CD4-positive, alpha-beta memory T cell (primary cell): ENCODE measurements around the gene IQCK. TPM values are rescaled to one million over a fixed set of nuclear protein-coding genes. Genes with fewer than 3 reads are reported as not detected.

Source experiments
- CTCF ChIA-PET: fragments of 350-600 bp; sonication (Branson Sonifier 250); formaldehyde crosslinking; loops from one replicate; lab custom pipeline; 2021; ENCODE audit warnings: inconsistent platforms; ENCODE audit not compliant: partially characterized antibody; lab: Charles Lee
- POLR2A ChIA-PET: fragments of 350-600 bp; sonication (Branson Sonifier 250); formaldehyde crosslinking; loops from one replicate; lab custom pipeline; 2021; ENCODE audit not compliant: partially characterized antibody; lab: Charles Lee
- DNase-seq, 5 donors: peaks; one replicate each; pipeline versions ENCODE4 v3.0.0 to v3.0.0-alpha.2; 2020 to 2022; ENCODE audit warnings: mixed read lengths in 1 of 5
- H3K27ac ChIP-seq: one replicate; pipeline ENCODE4 v1.7.0; 2013; ENCODE audit warnings: low read depth, low read length
- H3K27me3 ChIP-seq: 2 replicates; pipeline ENCODE4 v1.7.0; 2013; ENCODE audit warnings: mild to moderate bottlenecking, low read length, moderate library complexity; ENCODE audit not compliant: insufficient read depth
- H3K36me3 ChIP-seq: 2 replicates; pipeline ENCODE4 v1.7.0; 2013; ENCODE audit warnings: mild to moderate bottlenecking, low read length, moderate library complexity; ENCODE audit not compliant: insufficient read depth
- H3K4me1 ChIP-seq: 2 replicates; pipeline ENCODE4 v1.7.0; 2013; ENCODE audit warnings: mild to moderate bottlenecking, low read length, moderate library complexity; ENCODE audit not compliant: insufficient read depth
- H3K4me3 ChIP-seq, 2 donors: one replicate each; pipeline ENCODE4 v1.7.0; 2013; ENCODE audit warnings: low read length in 2 of 2, mild to moderate bottlenecking in 1 of 2
- H3K9me3 ChIP-seq, 2 donors: one replicate each; pipeline ENCODE4 v1.7.0; 2013; ENCODE audit warnings: low read length in 2 of 2, control low read depth in 1 of 2; ENCODE audit not compliant: control insufficient read depth in 1 of 2
- H3K27ac Mint-ChIP-seq, 7 donors: one replicate each; pipeline ENCODE4 v1.8.0; 2020 to 2021; ENCODE audit warnings: mixed read lengths in 7 of 7, mild to moderate bottlenecking in 6 of 7, inconsistent platforms in 3 of 7, moderate library complexity in 3 of 7
- H3K27me3 Mint-ChIP-seq, 2 donors: one replicate each; pipeline ENCODE4 v1.8.0; 2020 to 2021; ENCODE audit warnings: mixed read lengths in 2 of 2
- H3K36me3 Mint-ChIP-seq, 2 donors: one replicate each; pipeline ENCODE4 v1.8.0; 2020 to 2021; ENCODE audit warnings: mixed read lengths in 2 of 2, inconsistent platforms in 1 of 2, mild to moderate bottlenecking in 1 of 2
- H3K4me1 Mint-ChIP-seq, 4 donors: one replicate each; pipeline ENCODE4 v1.8.0; 2020 to 2021; ENCODE audit warnings: mixed read lengths in 4 of 4, mild to moderate bottlenecking in 1 of 4
- H3K4me3 Mint-ChIP-seq, 8 donors: one replicate each; pipeline ENCODE4 v1.8.0; 2020 to 2021; ENCODE audit warnings: mixed read lengths in 8 of 8, mild to moderate bottlenecking in 7 of 8, moderate library complexity in 6 of 8, inconsistent platforms in 3 of 8
- H3K9me3 Mint-ChIP-seq, 8 donors: one replicate each; pipeline ENCODE4 v1.8.0; 2020 to 2021; ENCODE audit warnings: mixed read lengths in 8 of 8, mild to moderate bottlenecking in 5 of 8, inconsistent platforms in 3 of 8, moderate library complexity in 1 of 8
- intact Hi-C: fragments of 100-400 bp; cut with micrococcal nuclease; formaldehyde crosslinking; loops from one replicate; pipeline ENCODE4 v1.15.1; 2023
- polyA plus RNA-seq, 2 donors: library from polyadenylated mRNA; unstranded; fragments of 300-500 nt; fragmentation: Illumina TruSeq; gene quantifications; one replicate each; pipeline ENCODE4 v1.2.3, GENCODE V29; 2021
- total RNA-seq, 2 experiments: library from RNA; stranded (reverse); gene quantifications; one replicate each; pipeline ENCODE4 v1.2.3, GENCODE V29; 2021

The IQCK gene
- total and polyA plus RNA-seq, 4 experiments from 2014 or later, result 1.3 to 4.1 (median 2.4) TPM

DNA sequence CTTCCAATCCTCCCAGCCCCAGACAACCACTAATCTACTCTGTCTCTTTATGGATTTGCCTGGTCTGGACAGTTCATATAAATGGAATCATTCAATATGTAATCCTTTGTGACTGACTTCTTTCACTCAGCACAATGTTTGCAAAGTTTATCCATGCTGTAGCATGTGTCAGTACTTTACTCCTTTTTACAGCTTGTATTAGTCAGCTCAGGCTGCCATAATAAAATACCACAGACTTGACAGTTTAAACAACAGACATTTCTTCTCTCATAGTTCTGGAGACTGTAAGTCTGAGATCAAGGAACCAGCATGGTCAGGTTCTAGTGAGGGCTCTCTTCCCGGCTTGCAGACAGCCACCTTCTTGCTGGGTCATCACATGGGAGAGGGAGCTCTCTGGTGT lies 125.3 kb downstream of the IQCK start:
- no peaks in the 10 kb centered on the region for H3K27me3 ChIP-seq
- ChIA-PET CTCF (no interaction called here), POLR2A (no interaction called here)
- Mint-ChIP-seq H3K4me3 (no peak overlapping the region), H3K9me3 (no peaks in the 10 kb centered on the region), H3K4me1 (no peaks in the 10 kb centered on the region), H3K27ac (no peak overlapping the region), H3K36me3 (no peaks in the 10 kb centered on the region), H3K27me3 (peaks cover 0 to 2% of the 10 kb centered on the region in 2 donors)
- no peaks in the 10 kb centered on the region for H3K4me1 ChIP-seq
- H3K9me3 ChIP-seq, result no peaks in the 10 kb centered on the region
- intact Hi-C loops, result no loop called here
- H3K27ac ChIP-seq, result no peak overlapping the region
- no peak overlapping the region for H3K4me3 ChIP-seq
- no peaks in the 10 kb centered on the region for H3K36me3 ChIP-seq
- DNase-seq, result no peak

DNA sequence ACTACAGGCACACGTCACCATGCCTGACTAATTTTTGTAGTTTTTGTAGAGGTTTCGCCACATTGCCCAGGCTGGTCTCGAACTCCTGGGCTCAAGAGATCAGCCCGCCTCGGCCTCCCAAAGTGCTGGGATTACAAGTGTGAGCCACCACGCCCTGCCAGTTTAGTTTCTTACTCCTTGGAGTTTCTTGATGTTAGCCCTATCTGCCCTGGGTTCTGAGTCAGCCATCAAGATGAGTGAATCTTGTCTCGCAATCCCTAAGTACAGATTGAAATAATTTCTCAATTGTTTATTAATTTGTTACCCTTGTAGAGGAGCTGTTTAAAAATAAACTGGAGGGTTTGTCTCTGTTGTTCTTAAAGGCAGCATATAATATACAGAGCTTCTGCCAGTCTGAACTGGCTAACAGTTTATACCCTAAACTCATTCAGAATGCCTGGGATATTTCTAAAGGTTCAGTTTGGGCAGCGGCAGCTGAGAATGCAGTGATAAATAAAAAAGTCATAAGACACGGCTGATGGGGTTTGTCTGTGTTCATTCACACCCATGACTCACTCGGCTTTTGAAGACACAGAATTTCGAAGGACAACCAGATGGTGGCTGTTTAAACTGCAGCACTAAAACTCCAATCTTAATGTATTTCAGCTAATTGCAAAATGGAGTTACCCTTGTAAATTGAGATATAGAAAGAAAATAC lies 127.0 kb downstream of the IQCK start:
- Mint-ChIP-seq H3K4me1 (no peaks in the 10 kb centered on the region), H3K27me3 (peaks cover 2 to 5% of the 10 kb centered on the region in 2 donors), H3K27ac (no peak overlapping the region), H3K4me3 (no peak overlapping the region), H3K36me3 (no peaks in the 10 kb centered on the region), H3K9me3 (no peaks in the 10 kb centered on the region)
- ChIA-PET CTCF (interaction anchor here (0.7 kb wide), 1 partner anchor 62 kb away, joined by 4 read pairs; no protein-coding TSS in a partner anchor), POLR2A (no interaction called here)
- Histone ChIP-seq H3K27ac (no peak overlapping the region), H3K4me3 (no peak overlapping the region), H3K36me3 (no peaks in the 10 kb centered on the region), H3K9me3 (no peaks in the 10 kb centered on the region), H3K4me1 (no peaks in the 10 kb centered on the region), H3K27me3 (no peaks in the 10 kb centered on the region)
- intact Hi-C loops, result no loop called here
- no peak for DNase-seq

DNA sequence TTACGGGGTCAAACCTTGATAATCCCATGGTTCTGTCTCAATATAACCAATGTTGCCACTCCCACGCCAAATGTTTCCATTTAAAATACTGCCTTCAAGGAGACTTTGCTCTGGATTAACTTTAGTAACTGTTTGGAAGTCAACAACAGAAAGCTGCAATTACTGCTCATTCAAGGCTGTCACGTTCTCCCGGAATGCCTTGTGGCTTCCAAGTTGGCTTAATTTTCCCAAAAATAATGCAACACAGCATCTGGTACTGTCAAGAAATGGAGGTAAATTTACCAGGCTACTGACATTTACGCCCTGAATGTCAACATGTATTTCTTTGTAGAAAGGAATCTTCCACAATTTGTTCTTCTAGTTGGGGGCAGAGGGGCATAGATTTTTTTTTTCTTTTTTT lies 128.4 kb downstream of the IQCK start:
- H3K9me3 Mint-ChIP-seq, result no peaks in the 10 kb centered on the region
- Histone ChIP-seq H3K27me3 (no peaks in the 10 kb centered on the region), H3K36me3 (no peaks in the 10 kb centered on the region), H3K27ac (no peak overlapping the region), H3K4me3 (no peak overlapping the region), H3K4me1 (no peaks in the 10 kb centered on the region), H3K9me3 (no peaks in the 10 kb centered on the region)
- peaks cover 5% of the 10 kb centered on the region in 2 donors for H3K27me3 Mint-ChIP-seq
- no peaks in the 10 kb centered on the region for H3K36me3 Mint-ChIP-seq
- intact Hi-C loops, result no loop called here
- no peak for DNase-seq
- ChIA-PET CTCF (no interaction called here), POLR2A (no interaction called here)
- H3K4me3 Mint-ChIP-seq, result no peak overlapping the region
- H3K4me1 Mint-ChIP-seq, result no peaks in the 10 kb centered on the region
- H3K27ac Mint-ChIP-seq, result no peak overlapping the region

DNA sequence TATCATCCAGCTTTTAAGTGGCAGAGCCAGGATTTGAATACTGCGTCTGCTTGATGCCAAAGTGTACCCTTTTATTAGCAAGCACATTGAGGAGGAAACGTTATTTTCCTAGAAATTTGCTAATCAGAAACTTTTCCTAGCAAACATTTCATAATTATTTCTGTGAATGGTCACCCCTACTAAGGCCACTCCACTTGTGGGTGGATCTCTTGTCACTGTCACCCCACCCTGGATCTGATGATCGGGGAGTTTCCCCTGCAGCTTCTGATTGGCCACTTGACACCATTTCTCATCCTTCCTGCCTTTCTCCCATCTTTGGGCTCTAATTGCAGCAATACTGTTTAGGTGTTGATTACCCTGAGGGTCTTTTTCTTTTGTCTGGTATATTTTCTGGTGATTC lies 130.7 kb downstream of the IQCK start:
- Histone ChIP-seq H3K27ac (no peak overlapping the region), H3K9me3 (no peaks in the 10 kb centered on the region), H3K4me3 (no peak overlapping the region), H3K27me3 (no peaks in the 10 kb centered on the region), H3K4me1 (no peaks in the 10 kb centered on the region), H3K36me3 (no peaks in the 10 kb centered on the region)
- Mint-ChIP-seq H3K36me3 (no peaks in the 10 kb centered on the region), H3K9me3 (no peaks in the 10 kb centered on the region), H3K27ac (no peak overlapping the region), H3K27me3 (peaks cover 5 to 7% of the 10 kb centered on the region in 2 donors), H3K4me3 (no peak overlapping the region), H3K4me1 (no peaks in the 10 kb centered on the region)
- POLR2A ChIA-PET, result no interaction called here
- no peak for DNase-seq
- intact Hi-C loops, result no loop called here
- CTCF ChIA-PET, result no interaction called here

DNA sequence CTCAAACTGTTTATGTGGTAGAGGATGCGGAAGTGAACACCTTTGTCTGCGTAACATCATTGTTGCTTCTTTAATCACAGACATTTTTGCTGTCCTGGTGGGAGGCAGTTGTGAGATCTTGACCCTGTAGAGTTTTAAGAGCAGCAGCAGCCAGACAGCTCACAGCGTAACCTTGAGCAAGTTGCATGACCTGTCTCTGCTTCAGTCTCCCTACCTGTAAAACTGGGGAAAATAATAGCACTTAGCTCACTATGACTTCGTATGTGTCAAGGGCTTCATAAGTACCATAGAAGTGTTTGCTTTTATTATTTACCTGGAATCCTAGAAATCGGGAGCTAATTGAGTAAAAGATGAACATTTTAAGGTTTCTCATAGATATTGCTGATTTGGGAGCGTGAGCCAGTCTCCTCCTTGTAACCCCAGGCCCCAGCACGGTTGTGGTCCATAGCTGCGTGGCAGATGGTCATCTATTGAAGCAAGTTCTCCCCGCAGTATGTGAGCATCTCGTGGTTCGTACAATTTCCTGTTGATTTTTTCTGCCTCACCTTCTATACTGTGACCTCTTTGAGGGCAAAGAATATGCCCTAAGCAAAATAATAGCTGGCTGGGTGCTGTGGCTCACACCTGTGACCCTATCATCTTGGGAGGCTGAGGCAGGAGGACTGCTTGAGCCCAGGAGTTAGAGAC lies 132.2 kb downstream of the IQCK start:
- Histone ChIP-seq H3K27ac (no peak overlapping the region), H3K27me3 (no peaks in the 10 kb centered on the region), H3K4me3 (no peak overlapping the region), H3K36me3 (no peaks in the 10 kb centered on the region), H3K4me1 (no peaks in the 10 kb centered on the region), H3K9me3 (no peaks in the 10 kb centered on the region)
- intact Hi-C loops, result no loop called here
- H3K9me3 Mint-ChIP-seq, result no peaks in the 10 kb centered on the region
- no peak overlapping the region for H3K27ac Mint-ChIP-seq
- no peak for DNase-seq
- CTCF ChIA-PET, result interaction anchor here (1.0 kb wide), 1 partner anchor 19 kb away, joined by 3 read pairs; no protein-coding TSS in a partner anchor
- no peak overlapping the region for H3K4me3 Mint-ChIP-seq
- H3K27me3 Mint-ChIP-seq, result peaks cover 7 to 8% of the 10 kb centered on the region in 2 donors
- H3K36me3 Mint-ChIP-seq, result no peaks in the 10 kb centered on the region
- H3K4me1 Mint-ChIP-seq, result no peaks in the 10 kb centered on the region
- POLR2A ChIA-PET, result no interaction called here

DNA sequence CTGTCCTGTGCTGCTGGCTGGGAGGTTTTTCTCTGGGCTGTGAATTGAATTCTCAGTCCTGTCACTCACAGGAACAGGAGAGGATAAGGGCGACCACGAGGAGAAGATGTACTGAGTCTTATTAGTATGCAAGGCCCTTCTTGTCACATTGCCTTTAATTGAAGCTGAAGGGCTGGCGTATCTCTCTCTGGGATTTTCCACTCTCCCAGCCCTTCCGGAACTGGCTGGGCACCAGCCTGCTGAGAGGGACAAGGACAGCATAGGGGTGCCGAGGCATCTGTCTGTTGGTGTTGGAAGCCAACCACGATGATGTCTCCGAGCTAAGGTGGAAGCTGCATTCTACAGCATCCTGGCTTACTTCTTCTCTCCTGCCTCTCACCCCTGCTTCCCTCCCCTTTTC lies 133.4 kb downstream of the IQCK start:
- H3K9me3 Mint-ChIP-seq, result no peaks in the 10 kb centered on the region
- H3K27me3 Mint-ChIP-seq, result peaks cover 7 to 10% of the 10 kb centered on the region in 2 donors
- H3K4me1 ChIP-seq, result no peaks in the 10 kb centered on the region
- H3K36me3 ChIP-seq, result no peaks in the 10 kb centered on the region
- H3K27me3 ChIP-seq, result no peaks in the 10 kb centered on the region
- no peaks in the 10 kb centered on the region for H3K4me1 Mint-ChIP-seq
- DNase-seq, result no peak
- H3K27ac Mint-ChIP-seq, result no peak overlapping the region
- H3K4me3 Mint-ChIP-seq, result no peak overlapping the region
- H3K4me3 ChIP-seq, result no peak overlapping the region
- H3K27ac ChIP-seq, result no peak overlapping the region
- no peaks in the 10 kb centered on the region for H3K9me3 ChIP-seq
- ChIA-PET CTCF (interaction anchor here (1.3 to 2.0 kb wide), 2 partner anchors 17 to 255 kb away, joined by 3 to 4 read pairs; no protein-coding TSS in a partner anchor), POLR2A (no interaction called here)
- no peaks in the 10 kb centered on the region for H3K36me3 Mint-ChIP-seq
- intact Hi-C loops, result no loop called here

DNA sequence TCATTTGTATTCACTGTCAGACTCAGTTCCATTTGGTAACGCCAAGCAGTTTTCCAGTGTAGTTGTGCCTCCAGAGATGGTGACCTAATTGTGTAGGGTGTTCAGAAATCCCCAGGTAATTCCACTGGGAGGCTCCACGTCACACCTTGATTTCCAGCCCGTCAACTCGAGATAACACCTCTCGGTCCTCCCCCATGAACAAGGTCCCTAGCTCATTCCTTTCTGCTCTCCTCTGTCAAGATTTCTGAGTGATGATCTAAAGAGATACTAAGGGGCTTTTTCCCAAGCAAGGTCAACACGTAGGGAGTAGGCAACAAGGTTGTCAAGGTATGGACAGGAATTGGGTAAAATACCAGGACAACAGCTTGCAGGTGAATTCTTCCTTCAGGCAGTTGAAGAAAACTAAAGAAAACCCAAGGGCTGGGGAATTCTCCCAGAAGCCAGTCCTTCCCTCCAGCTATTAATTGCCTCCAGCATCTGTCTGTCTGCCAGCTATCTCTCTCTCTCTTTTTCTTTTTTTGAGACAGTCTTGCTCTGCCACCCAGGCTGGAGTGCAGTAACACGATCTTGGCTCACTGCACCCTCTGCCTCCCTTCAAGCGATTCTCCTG lies 135.2 kb downstream of the IQCK start:
- POLR2A ChIA-PET, result no interaction called here
- no peaks in the 10 kb centered on the region for H3K4me1 Mint-ChIP-seq
- no peaks in the 10 kb centered on the region for H3K36me3 ChIP-seq
- no peaks in the 10 kb centered on the region for H3K9me3 ChIP-seq
- H3K27ac Mint-ChIP-seq, result no peak overlapping the region
- H3K36me3 Mint-ChIP-seq, result no peaks in the 10 kb centered on the region
- no peaks in the 10 kb centered on the region for H3K4me1 ChIP-seq
- intact Hi-C loops, result no loop called here
- no peaks in the 10 kb centered on the region for H3K27me3 ChIP-seq
- H3K27ac ChIP-seq, result no peak overlapping the region
- no peak for DNase-seq
- no peaks in the 10 kb centered on the region for H3K9me3 Mint-ChIP-seq
- peaks cover 5 to 10% of the 10 kb centered on the region in 2 donors for H3K27me3 Mint-ChIP-seq
- CTCF ChIA-PET, result interaction anchor here (2.0 kb wide), 1 partner anchor 16 kb away, joined by 4 read pairs; no protein-coding TSS in a partner anchor
- H3K4me3 Mint-ChIP-seq, result no peak overlapping the region
- H3K4me3 ChIP-seq, result no peak overlapping the region
